ENCODE measurements around the gene UCP2. TPM values are rescaled to one million over a fixed set of nuclear protein-coding genes. Genes with fewer than 3 reads are reported as not detected.

Gene UCP2
- total RNA-seq, 1 donor from 2014 or later, result 0.26 TPM

GRCh38 chr11:74012074-74012809, 29.6 kb upstream of the UCP2 start:
- Histone ChIP-seq H3K36me3 (ENCODE audit: control insufficient read depth, insufficient read depth, low read length) (no peaks in the 10 kb centered on the region), H3K27me3 (ENCODE audit: control insufficient read depth, insufficient read depth, low read length) (no peaks in the 10 kb centered on the region), H3K4me3 (ENCODE audit: low read depth, low read length) (no peak overlapping the region)
- DNase-seq (ENCODE audit: low read depth) (no peak), FAIRE-seq (no peak)
- TF ChIP-seq CTCF (IDR thresholded peaks at IDR 0.05; ENCODE audit: insufficient read depth, low read length, severe bottlenecking), result no peak

GRCh38 chr11:74011360-74012073, 28.9 kb upstream of the UCP2 start:
- DNase-seq (ENCODE audit: low read depth) (no peak), FAIRE-seq (no peak)
- H3K4me3 ChIP-seq (ENCODE audit: low read depth, low read length), result no peak overlapping the region
- no peak for TF ChIP-seq CTCF (IDR thresholded peaks at IDR 0.05; ENCODE audit: insufficient read depth, low read length, severe bottlenecking)
- no peaks in the 10 kb centered on the region for H3K36me3 ChIP-seq (ENCODE audit: control insufficient read depth, insufficient read depth, low read length)
- H3K27me3 ChIP-seq (ENCODE audit: control insufficient read depth, insufficient read depth, low read length), result no peaks in the 10 kb centered on the region

- no peaks in the 10 kb centered on the region for H3K27me3 ChIP-seq (ENCODE audit: control insufficient read depth, insufficient read depth, low read length)
- no peak for FAIRE-seq
- no peak for TF ChIP-seq CTCF (IDR thresholded peaks at IDR 0.05; ENCODE audit: insufficient read depth, low read length, severe bottlenecking)
- no peaks in the 10 kb centered on the region for H3K36me3 ChIP-seq (ENCODE audit: control insufficient read depth, insufficient read depth, low read length)
- no peak for DNase-seq (ENCODE audit: low read depth)
- no peak overlapping the region for H3K4me3 ChIP-seq (ENCODE audit: low read depth, low read length)
Observed at GRCh38 chr11:74010306-74011300, 28.0 kb upstream of the UCP2 start.

- no peak overlapping the region for H3K4me3 ChIP-seq (ENCODE audit: low read depth, low read length)
- TF ChIP-seq CTCF (IDR thresholded peaks at IDR 0.05; ENCODE audit: insufficient read depth, low read length, severe bottlenecking), result no peak
- H3K27me3 ChIP-seq (ENCODE audit: control insufficient read depth, insufficient read depth, low read length), result no peaks in the 10 kb centered on the region
- FAIRE-seq, result no peak
- no peaks in the 10 kb centered on the region for H3K36me3 ChIP-seq (ENCODE audit: control insufficient read depth, insufficient read depth, low read length)
- DNase-seq (ENCODE audit: low read depth), result no peak
Observed at GRCh38 chr11:74009675-74010305, 27.1 kb upstream of the UCP2 start.

GRCh38 chr11:74009230-74009547, 26.5 kb upstream of the UCP2 start:
- FAIRE-seq, result no peak
- no peak for TF ChIP-seq CTCF (IDR thresholded peaks at IDR 0.05; ENCODE audit: insufficient read depth, low read length, severe bottlenecking)
- DNase-seq (ENCODE audit: low read depth), result no peak

More at GRCh38 chr11:74009230-74009547, 26.5 kb upstream of the UCP2 start:
- no peak overlapping the region for H3K4me3 ChIP-seq (ENCODE audit: low read depth, low read length)
- H3K27me3 ChIP-seq (ENCODE audit: control insufficient read depth, insufficient read depth, low read length), result no peaks in the 10 kb centered on the region
- H3K36me3 ChIP-seq (ENCODE audit: control insufficient read depth, insufficient read depth, low read length), result no peaks in the 10 kb centered on the region
